ENCODE results near the gene DCAF10. TPM values are rescaled to one million over a fixed set of nuclear protein-coding genes. Genes with fewer than 3 reads are reported as not detected.
A peak's percentile ranks its signal among the peaks of the same experiment; 100 is the strongest.
"Not testable (repeated sequence)": the region's sequence is repeated elsewhere in the genome, so short reads cannot be mapped to it uniquely, and the experiment has no call there.

The DCAF10 gene
- polyA plus RNA-seq, 1 donor = 24.1 TPM

- WGBS (ENCODE audit: insufficient coverage, low lambda C conversion rate) = no CpG with 5 or more reads among the region's 17 CpGs
- not testable (repeated sequence) for H3K27me3 ChIP-seq (ENCODE audit: control insufficient read depth, insufficient read depth, low read length); H3K9me3 ChIP-seq (ENCODE audit: control insufficient read depth, low read depth, low read length); H3K27ac ChIP-seq (ENCODE audit: low read length); DNase-seq; H3K4me1 ChIP-seq (ENCODE audit: control insufficient read depth, insufficient read depth, low read length); H3K4me3 ChIP-seq (ENCODE audit: low read length)
- peaks cover 49% of the 10 kb centered on the region for H3K36me3 ChIP-seq (ENCODE audit: control insufficient read depth, insufficient read depth, low read length)
These were observed 90.4 kb downstream of the DCAF10 start for GRCh38 chr9:37891042-37891441.

- H3K4me3 ChIP-seq (ENCODE audit: low read length) = no peak overlapping the region
- WGBS (ENCODE audit: insufficient coverage, low lambda C conversion rate) = 94% methylated on average over 5 of the region's 8 CpGs
- no peak overlapping the region for H3K27ac ChIP-seq (ENCODE audit: low read length)
- H3K4me1 ChIP-seq (ENCODE audit: control insufficient read depth, insufficient read depth, low read length) = no peaks in the 10 kb centered on the region
- no peaks in the 10 kb centered on the region for H3K9me3 ChIP-seq (ENCODE audit: control insufficient read depth, low read depth, low read length)
- H3K36me3 ChIP-seq (ENCODE audit: control insufficient read depth, insufficient read depth, low read length) = peaks cover 49% of the 10 kb centered on the region
- DNase-seq = no peak
- no peaks in the 10 kb centered on the region for H3K27me3 ChIP-seq (ENCODE audit: control insufficient read depth, insufficient read depth, low read length)
These were observed 91.5 kb downstream of the DCAF10 start for GRCh38 chr9:37892063-37892462.

- no peaks in the 10 kb centered on the region for H3K4me1 ChIP-seq (ENCODE audit: control insufficient read depth, insufficient read depth, low read length)
- no peak overlapping the region for H3K4me3 ChIP-seq (ENCODE audit: low read length)
- peaks cover 47% of the 10 kb centered on the region for H3K36me3 ChIP-seq (ENCODE audit: control insufficient read depth, insufficient read depth, low read length)
- H3K27ac ChIP-seq (ENCODE audit: low read length) = no peak overlapping the region
- H3K9me3 ChIP-seq (ENCODE audit: control insufficient read depth, low read depth, low read length) = no peaks in the 10 kb centered on the region
- H3K27me3 ChIP-seq (ENCODE audit: control insufficient read depth, insufficient read depth, low read length) = no peaks in the 10 kb centered on the region
- WGBS (ENCODE audit: insufficient coverage, low lambda C conversion rate) = no CpG with 5 or more reads among the region's 2 CpGs
- no peak for DNase-seq
These were observed 97.1 kb downstream of the DCAF10 start for GRCh38 chr9:37897665-37898064.

- WGBS (ENCODE audit: insufficient coverage, low lambda C conversion rate) = 100% methylated on average over 1 of the region's 2 CpGs
- DNase-seq = no peak
- no peak overlapping the region for H3K27ac ChIP-seq (ENCODE audit: low read length)
- H3K27me3 ChIP-seq (ENCODE audit: control insufficient read depth, insufficient read depth, low read length) = no peaks in the 10 kb centered on the region
- H3K9me3 ChIP-seq (ENCODE audit: control insufficient read depth, low read depth, low read length) = no peaks in the 10 kb centered on the region
- H3K4me1 ChIP-seq (ENCODE audit: control insufficient read depth, insufficient read depth, low read length) = no peaks in the 10 kb centered on the region
- H3K36me3 ChIP-seq (ENCODE audit: control insufficient read depth, insufficient read depth, low read length) = peaks cover 37% of the 10 kb centered on the region
- H3K4me3 ChIP-seq (ENCODE audit: low read length) = no peak overlapping the region
These were observed 98.4 kb downstream of the DCAF10 start for GRCh38 chr9:37899041-37899440.

GRCh38 chr9:37902131-37902530, 101.5 kb downstream of the DCAF10 start:
- no peaks in the 10 kb centered on the region for H3K9me3 ChIP-seq (ENCODE audit: control insufficient read depth, low read depth, low read length)
- peak overlapping the region; percentile 95 for H3K27ac ChIP-seq (ENCODE audit: low read length)
- H3K4me1 ChIP-seq (ENCODE audit: control insufficient read depth, insufficient read depth, low read length) = peaks cover 9% of the 10 kb centered on the region
- no peak for DNase-seq
- H3K4me3 ChIP-seq (ENCODE audit: low read length) = peak overlapping the region; percentile 89
- H3K27me3 ChIP-seq (ENCODE audit: control insufficient read depth, insufficient read depth, low read length) = no peaks in the 10 kb centered on the region
- H3K36me3 ChIP-seq (ENCODE audit: control insufficient read depth, insufficient read depth, low read length) = peaks cover 16% of the 10 kb centered on the region

GRCh38 chr9:37902796-37903646, 102.4 kb downstream of the DCAF10 start:
- no CpG with 5 or more reads among the region's 17 CpGs for WGBS (ENCODE audit: insufficient coverage, low lambda C conversion rate)
- peak; percentile 80 to 89 for DNase-seq

GRCh38 chr9:37903647-37904444, 103.2 kb downstream of the DCAF10 start, which contains the start of gene SLC25A51:
SLC25A51 (minus strand) TSS chr9:37904127; CDS start chr9:37888550, 15,577 bp downstream.
- H3K36me3 ChIP-seq (ENCODE audit: control insufficient read depth, insufficient read depth, low read length) = peaks cover 6% of the 10 kb centered on the region
- no peaks in the 10 kb centered on the region for H3K9me3 ChIP-seq (ENCODE audit: control insufficient read depth, low read depth, low read length)
- peak within 1 kb of the TSS; percentile 89 for H3K4me3 ChIP-seq (ENCODE audit: low read length)
- no CpG with 5 or more reads among the region's 84 CpGs for WGBS (ENCODE audit: insufficient coverage, low lambda C conversion rate)
- peak within 1 kb of the TSS; percentile 95 for H3K27ac ChIP-seq (ENCODE audit: low read length)
- H3K27me3 ChIP-seq (ENCODE audit: control insufficient read depth, insufficient read depth, low read length) = no peaks in the 10 kb centered on the region
- peak; percentile 90 to 97 for DNase-seq
- peaks cover 9% of the 10 kb centered on the region for H3K4me1 ChIP-seq (ENCODE audit: control insufficient read depth, insufficient read depth, low read length)

More at GRCh38 chr9:37902796-37903646, 102.4 kb downstream of the DCAF10 start:
- H3K4me3 ChIP-seq (ENCODE audit: low read length) = peak overlapping the region; percentile 89
- H3K36me3 ChIP-seq (ENCODE audit: control insufficient read depth, insufficient read depth, low read length) = peaks cover 9% of the 10 kb centered on the region
- H3K9me3 ChIP-seq (ENCODE audit: control insufficient read depth, low read depth, low read length) = no peaks in the 10 kb centered on the region
- no peaks in the 10 kb centered on the region for H3K27me3 ChIP-seq (ENCODE audit: control insufficient read depth, insufficient read depth, low read length)
- peak overlapping the region; percentile 95 for H3K27ac ChIP-seq (ENCODE audit: low read length)
- H3K4me1 ChIP-seq (ENCODE audit: control insufficient read depth, insufficient read depth, low read length) = peaks cover 9% of the 10 kb centered on the region

GRCh38 chr9:37904445-37905130, 104.0 kb downstream of the DCAF10 start:
- Histone ChIP-seq H3K4me3 (ENCODE audit: low read length) (peak overlapping the region; percentile 89), H3K27me3 (ENCODE audit: control insufficient read depth, insufficient read depth, low read length) (no peaks in the 10 kb centered on the region), H3K4me1 (ENCODE audit: control insufficient read depth, insufficient read depth, low read length) (peaks cover 9% of the 10 kb centered on the region), H3K9me3 (ENCODE audit: control insufficient read depth, low read depth, low read length) (no peaks in the 10 kb centered on the region), H3K36me3 (ENCODE audit: control insufficient read depth, insufficient read depth, low read length) (no peaks in the 10 kb centered on the region), H3K27ac (ENCODE audit: low read length) (peak overlapping the region; percentile 95)
- no CpG with 5 or more reads among the region's 36 CpGs for WGBS (ENCODE audit: insufficient coverage, low lambda C conversion rate)
- peak in 1 of 2 donors; percentile 64 for DNase-seq

- H3K4me1 ChIP-seq (ENCODE audit: control insufficient read depth, insufficient read depth, low read length) = peaks cover 9% of the 10 kb centered on the region
- H3K27ac ChIP-seq (ENCODE audit: low read length) = no peak overlapping the region
- no peaks in the 10 kb centered on the region for H3K27me3 ChIP-seq (ENCODE audit: control insufficient read depth, insufficient read depth, low read length)
- 53% methylated on average over 3 of the region's 10 CpGs for WGBS (ENCODE audit: insufficient coverage, low lambda C conversion rate)
- H3K36me3 ChIP-seq (ENCODE audit: control insufficient read depth, insufficient read depth, low read length) = no peaks in the 10 kb centered on the region
- no peak overlapping the region for H3K4me3 ChIP-seq (ENCODE audit: low read length)
- DNase-seq = peak in 1 of 2 donors; percentile 58
- no peaks in the 10 kb centered on the region for H3K9me3 ChIP-seq (ENCODE audit: control insufficient read depth, low read depth, low read length)
These were observed 104.5 kb downstream of the DCAF10 start for GRCh38 chr9:37905131-37905505.

GRCh38 chr9:37905776-37906175, 105.2 kb downstream of the DCAF10 start:
- Histone ChIP-seq H3K9me3 (ENCODE audit: control insufficient read depth, low read depth, low read length) (no peaks in the 10 kb centered on the region), H3K36me3 (ENCODE audit: control insufficient read depth, insufficient read depth, low read length) (no peaks in the 10 kb centered on the region), H3K27me3 (ENCODE audit: control insufficient read depth, insufficient read depth, low read length) (no peaks in the 10 kb centered on the region), H3K4me1 (ENCODE audit: control insufficient read depth, insufficient read depth, low read length) (peaks cover 9% of the 10 kb centered on the region), H3K27ac (ENCODE audit: low read length) (no peak overlapping the region), H3K4me3 (ENCODE audit: low read length) (no peak overlapping the region)
- 100% methylated on average over 2 of the region's 4 CpGs for WGBS (ENCODE audit: insufficient coverage, low lambda C conversion rate)
- no peak for DNase-seq

Data from large intestine (tissue), 3 donors.